ENCODE results near the gene CES2.
"Not testable (repeated sequence)": the region's sequence is repeated elsewhere in the genome, so short reads cannot be mapped to it uniquely, and the experiment has no call there.

The CES2 gene

GRCh38 chr16:66934138-66934838 is 1.0 kb upstream of the CES2 start, which contains the start of gene CIAO2B:
Gene CIAO2B (minus strand): TSS chr16:66934402. CDS start chr16:66934364, 38 bp downstream.
- DNase-seq (ENCODE audit: low read depth in 2 of 3, low spot score in 2 of 3), result peak; percentile 71 to 79 (median 77)

GRCh38 chr16:66934839-66935313 is 440 bp upstream of the CES2 start:
- not testable (repeated sequence) for DNase-seq (ENCODE audit: low read depth in 2 of 3, low spot score in 2 of 3)

GRCh38 chr16:66936462-66936861 is 1.1 kb downstream of the CES2 start:
- no peak for DNase-seq (ENCODE audit: low read depth in 2 of 3, low spot score in 2 of 3)

- no peak for DNase-seq (ENCODE audit: low read depth in 2 of 3, low spot score in 2 of 3)
Measured at GRCh38 chr16:66936889-66937554, 1.7 kb downstream of the CES2 start.

- no peak for DNase-seq (ENCODE audit: low read depth in 2 of 3, low spot score in 2 of 3)
Measured at GRCh38 chr16:66937725-66938337, 2.5 kb downstream of the CES2 start.

- no peak for DNase-seq (ENCODE audit: low read depth in 2 of 3, low spot score in 2 of 3)
Measured at GRCh38 chr16:66939366-66939765, 4.0 kb downstream of the CES2 start.

- no peak for DNase-seq (ENCODE audit: low read depth in 2 of 3, low spot score in 2 of 3)
Measured at GRCh38 chr16:66940236-66940635, 4.9 kb downstream of the CES2 start.

GRCh38 chr16:66942981-66943380 is 7.7 kb downstream of the CES2 start:
- DNase-seq (ENCODE audit: low read depth in 2 of 3, low spot score in 2 of 3), result no peak

- no peak for DNase-seq (ENCODE audit: low read depth in 2 of 3, low spot score in 2 of 3)
Measured at GRCh38 chr16:66943426-66944053, 8.2 kb downstream of the CES2 start.

GRCh38 chr16:66944054-66944441 is 8.7 kb downstream of the CES2 start:
- no peak for DNase-seq (ENCODE audit: low read depth in 2 of 3, low spot score in 2 of 3)

GRCh38 chr16:66944971-66945370 is 9.7 kb downstream of the CES2 start:
- not testable (repeated sequence) for DNase-seq (ENCODE audit: low read depth in 2 of 3, low spot score in 2 of 3)

- DNase-seq (ENCODE audit: low read depth in 2 of 3, low spot score in 2 of 3), result no peak
Measured at GRCh38 chr16:66945939-66946338, 10.6 kb downstream of the CES2 start.

- DNase-seq (ENCODE audit: low read depth in 2 of 3, low spot score in 2 of 3), result no peak
Measured at GRCh38 chr16:66946541-66946940, 11.2 kb downstream of the CES2 start.

- DNase-seq (ENCODE audit: low read depth in 2 of 3, low spot score in 2 of 3), result no peak
Measured at GRCh38 chr16:66946974-66947301, 11.6 kb downstream of the CES2 start.

- peak; percentile 61 to 77 (median 74) for DNase-seq (ENCODE audit: low read depth in 2 of 3, low spot score in 2 of 3)
Measured at GRCh38 chr16:66947302-66948065, 12.2 kb downstream of the CES2 start.

GRCh38 chr16:66948134-66948836 is 13.0 kb downstream of the CES2 start:
- no peak for DNase-seq (ENCODE audit: low read depth in 2 of 3, low spot score in 2 of 3)

- no peak for DNase-seq (ENCODE audit: low read depth in 2 of 3, low spot score in 2 of 3)
Measured at GRCh38 chr16:66948837-66949225, 13.5 kb downstream of the CES2 start.

GRCh38 chr16:66949472-66949871 is 14.2 kb downstream of the CES2 start:
- DNase-seq (ENCODE audit: low read depth in 2 of 3, low spot score in 2 of 3), result no peak

GRCh38 chr16:66950437-66950836 is 15.1 kb downstream of the CES2 start:
- DNase-seq (ENCODE audit: low read depth in 2 of 3, low spot score in 2 of 3), result no peak

GRCh38 chr16:66950971-66951790 is 15.9 kb downstream of the CES2 start:
- DNase-seq (ENCODE audit: low read depth in 2 of 3, low spot score in 2 of 3), result no peak

Data from activated CD8-positive, alpha-beta memory T cell treated with anti-CD3 and anti-CD28 coated beads for 48 hours (primary cell).